ENCODE measurements around the gene GTF2IRD1. TPM values are rescaled to one million over a fixed set of nuclear protein-coding genes. Genes with fewer than 3 reads are reported as not detected.
A peak's percentile ranks its signal among the peaks of the same experiment; 100 is the strongest.

GTF2IRD1 gene
- total and polyA plus RNA-seq, 9 of the 15 experiments (the other 6 are each of a cell fraction or from before 2014, with no cell fraction given): 9.1 to 30.2 (median 14.0) TPM

GRCh38 chr7:74598558-74598957, 144.9 kb downstream of the GTF2IRD1 start (continued):
- no peak for TF ChIP-seq CREBBP (IDR thresholded peaks at IDR 0.05; ENCODE audit: low read depth, low read length)
- no peak for TF ChIP-seq SMAD3 (CRISPR knock-in tag; conservative IDR thresholded peaks at IDR 0.05)
- no peak for TF ChIP-seq MAFG (tag; conservative IDR thresholded peaks at IDR 0.05)
- no peak for TF ChIP-seq ZNF699 (CRISPR knock-in tag; IDR thresholded peaks at IDR 0.05; ENCODE audit: insufficient replicate concordance)
- no peak for TF ChIP-seq TCF7 (IDR thresholded peaks at IDR 0.05; ENCODE audit: borderline replicate concordance)
- no peak for TF ChIP-seq ZNF445 (CRISPR knock-in tag; IDR thresholded peaks at IDR 0.05; ENCODE audit: low read depth)
- TF ChIP-seq ARID3A (IDR thresholded peaks at IDR 0.05; ENCODE audit: borderline replicate concordance, low read depth, low read length): no peak
- TF ChIP-seq FOXA1 (IDR thresholded peaks at IDR 0.05; ENCODE audit: borderline replicate concordance): no peak
- no peak for TF ChIP-seq TCFL5 (CRISPR knock-in tag; conservative IDR thresholded peaks at IDR 0.05)

- no peak overlapping the region for H3K4me2 ChIP-seq (ENCODE audit: insufficient read depth, low read length)
- no peak for TF ChIP-seq KAT8 (IDR thresholded peaks at IDR 0.05; ENCODE audit: low read depth)
Measured at GRCh38 chr7:74599244-74599643, 145.5 kb downstream of the GTF2IRD1 start.

More at GRCh38 chr7:74599244-74599643, 145.5 kb downstream of the GTF2IRD1 start:
- ChIA-PET CTCF (ENCODE audit: low intra/inter-chr PET ratio) (no interaction called here), POLR2A (no interaction called here)
- WGBS (ENCODE audit: insufficient coverage, low coverage, missing lambda C conversion rate): 73% methylated on average over 4 of the region's 4 CpGs
- no peak overlapping the region for H3K4me3 ChIP-seq
- intact Hi-C loops (cut with micrococcal nuclease): no loop called here
- in situ Hi-C loops (cut with MboI): no loop called here
- BruUV-seq (replicated peaks): no TSS peak
- peaks cover 43% of the 10 kb centered on the region; the same call in 2 of the 3 replicates for H3K36me3 ChIP-seq (ENCODE audit: control insufficient read depth, insufficient read depth, low read length)
- H3K4me1 ChIP-seq (replicated peaks in 1 of 2; ENCODE audit: control insufficient read depth in 2 of 2, insufficient read depth in 2 of 2, low read length in 2 of 2): no peaks in the 10 kb centered on the region
- no peak overlapping the region for H2AFZ ChIP-seq (ENCODE audit: low read depth, low read length)
- no peak for DNase-seq (ENCODE audit: extremely low read depth in 1 of 4, low spot score in 3 of 4)
- peak; percentile 57 for FAIRE-seq
- no peak overlapping the region for H3K9ac ChIP-seq (ENCODE audit: insufficient read depth in 1 of 2, low read depth in 2 of 2, low read length in 2 of 2)
- H3K27me3 ChIP-seq (ENCODE audit: control insufficient read depth in 2 of 2, insufficient read depth in 2 of 2, low read length in 2 of 2): no peaks in the 10 kb centered on the region
- no peaks in the 10 kb centered on the region for H3K9me1 ChIP-seq (ENCODE audit: control insufficient read depth, insufficient read depth, low read length)
- H3K9me3 ChIP-seq (replicated peaks; ENCODE audit: control insufficient read depth, insufficient read depth, low read depth, low read length): no peaks in the 10 kb centered on the region
- peaks cover 6% of the 10 kb centered on the region; the same call in 1 of the 2 replicates for H4K20me1 ChIP-seq (replicated peaks; ENCODE audit: control insufficient read depth, insufficient read depth, low read length)
- H3K27ac ChIP-seq (ENCODE audit: extremely low read depth, low read depth, low read length): no peak overlapping the region
- ATAC-seq: no peak
- H3K79me2 ChIP-seq (ENCODE audit: control insufficient read depth, insufficient read depth, low read length): no peaks in the 10 kb centered on the region
